Rectal smooth muscle tissue (tissue), 1 donor: Measurements from ENCODE around the gene ZNF397.
"Not testable (repeated sequence)": the region's sequence is repeated elsewhere in the genome, so short reads cannot be mapped to it uniquely, and the experiment has no call there.

ENCODE experiments used
- H3K27ac ChIP-seq: one replicate; pipeline ENCODE4 v1.7.0; 2013; ENCODE audit warnings: low read depth, low read length, inconsistent platforms
- H3K27me3 ChIP-seq: one replicate; pipeline ENCODE4 v1.7.0; 2013; ENCODE audit warnings: low read length; ENCODE audit not compliant: control insufficient read depth, insufficient read depth
- H3K36me3 ChIP-seq: one replicate; pipeline ENCODE4 v1.7.0; 2013; ENCODE audit warnings: low read length; ENCODE audit not compliant: control insufficient read depth, insufficient read depth
- H3K4me1 ChIP-seq: one replicate; pipeline ENCODE4 v1.7.0; 2013; ENCODE audit warnings: low read length; ENCODE audit not compliant: control insufficient read depth, insufficient read depth
- H3K4me3 ChIP-seq: one replicate; pipeline ENCODE4 v1.7.0; 2013; ENCODE audit warnings: low read length
- H3K9ac ChIP-seq: one replicate; pipeline ENCODE4 v1.7.0; 2013; ENCODE audit warnings: low read length

ZNF397 gene

GRCh38 chr18:35240664-35241447 is at the start of gene ZNF397:
ZNF397 (plus strand) TSS chr18:35241034; CDS start chr18:35242471, 1,437 bp downstream.
- Histone ChIP-seq H3K27ac (peak within 1 kb of the TSS; percentile 98), H3K36me3 (peaks cover 23% of the 10 kb centered on the region), H3K9ac (peak within 1 kb of the TSS; percentile 98), H3K4me1 (no peaks in the 10 kb centered on the region), H3K27me3 (no peaks in the 10 kb centered on the region), H3K4me3 (peak within 1 kb of the TSS; percentile 92)

GRCh38 chr18:35191698-35192025 is 49.2 kb upstream of the ZNF397 start:
- H3K27me3 ChIP-seq, result no peaks in the 10 kb centered on the region
- H3K36me3 ChIP-seq, result no peaks in the 10 kb centered on the region
- no peak overlapping the region for H3K27ac ChIP-seq
- H3K4me1 ChIP-seq, result no peaks in the 10 kb centered on the region
- H3K4me3 ChIP-seq, result no peak overlapping the region
- no peak overlapping the region for H3K9ac ChIP-seq

- no peak overlapping the region for H3K27ac ChIP-seq
These were observed 48.4 kb upstream of the ZNF397 start for GRCh38 chr18:35192415-35192814.

GRCh38 chr18:35193316-35193715 is 47.5 kb upstream of the ZNF397 start:
- Histone ChIP-seq H3K9ac (no peak overlapping the region), H3K4me1 (no peaks in the 10 kb centered on the region), H3K36me3 (no peaks in the 10 kb centered on the region), H3K27me3 (no peaks in the 10 kb centered on the region), H3K27ac (no peak overlapping the region), H3K4me3 (no peak overlapping the region)

More at GRCh38 chr18:35192415-35192814, 48.4 kb upstream of the ZNF397 start:
- H3K36me3 ChIP-seq, result no peaks in the 10 kb centered on the region
- no peaks in the 10 kb centered on the region for H3K4me1 ChIP-seq
- H3K9ac ChIP-seq, result no peak overlapping the region
- no peaks in the 10 kb centered on the region for H3K27me3 ChIP-seq
- no peak overlapping the region for H3K4me3 ChIP-seq

GRCh38 chr18:35197296-35197695 is 43.5 kb upstream of the ZNF397 start:
- Histone ChIP-seq H3K27me3 (no peaks in the 10 kb centered on the region), H3K36me3 (no peaks in the 10 kb centered on the region)

GRCh38 chr18:35201256-35201931 is 39.4 kb upstream of the ZNF397 start:
- Histone ChIP-seq H3K36me3 (no peaks in the 10 kb centered on the region), H3K27me3 (no peaks in the 10 kb centered on the region), H3K27ac (no peak overlapping the region), H3K4me1 (no peaks in the 10 kb centered on the region), H3K4me3 (no peak overlapping the region), H3K9ac (no peak overlapping the region)

More at GRCh38 chr18:35197296-35197695, 43.5 kb upstream of the ZNF397 start:
- Histone ChIP-seq H3K9ac (no peak overlapping the region), H3K4me3 (no peak overlapping the region), H3K27ac (no peak overlapping the region), H3K4me1 (no peaks in the 10 kb centered on the region)

GRCh38 chr18:35203067-35203466 is 37.8 kb upstream of the ZNF397 start:
- no peak overlapping the region for H3K27ac ChIP-seq

GRCh38 chr18:35205199-35205712 is 35.6 kb upstream of the ZNF397 start:
- Histone ChIP-seq H3K4me1 (no peaks in the 10 kb centered on the region), H3K27ac (no peak overlapping the region), H3K27me3 (no peaks in the 10 kb centered on the region), H3K4me3 (no peak overlapping the region), H3K9ac (no peak overlapping the region), H3K36me3 (no peaks in the 10 kb centered on the region)

More at GRCh38 chr18:35203067-35203466, 37.8 kb upstream of the ZNF397 start:
- Histone ChIP-seq H3K36me3 (no peaks in the 10 kb centered on the region), H3K4me1 (no peaks in the 10 kb centered on the region), H3K9ac (no peak overlapping the region), H3K4me3 (no peak overlapping the region), H3K27me3 (no peaks in the 10 kb centered on the region)

- H3K27ac ChIP-seq, H3K9ac ChIP-seq, H3K4me1 ChIP-seq, H3K36me3 ChIP-seq, H3K4me3 ChIP-seq, H3K27me3 ChIP-seq: not testable (repeated sequence)
These were observed 34.9 kb upstream of the ZNF397 start for GRCh38 chr18:35205746-35206458.

- H3K4me3 ChIP-seq, result no peak overlapping the region
- H3K27ac ChIP-seq, result no peak overlapping the region
- no peak overlapping the region for H3K9ac ChIP-seq
- no peaks in the 10 kb centered on the region for H3K4me1 ChIP-seq
- H3K27me3 ChIP-seq, result no peaks in the 10 kb centered on the region
- no peaks in the 10 kb centered on the region for H3K36me3 ChIP-seq
These were observed 25.8 kb upstream of the ZNF397 start for GRCh38 chr18:35215026-35215425.

- H3K27me3 ChIP-seq, H3K36me3 ChIP-seq, H3K9ac ChIP-seq, H3K4me1 ChIP-seq, H3K27ac ChIP-seq, H3K4me3 ChIP-seq: not testable (repeated sequence)
These were observed 24.2 kb upstream of the ZNF397 start for GRCh38 chr18:35216611-35217010.

- not testable (repeated sequence) for H3K27me3 ChIP-seq, H3K4me3 ChIP-seq, H3K9ac ChIP-seq, H3K27ac ChIP-seq, H3K36me3 ChIP-seq, H3K4me1 ChIP-seq
These were observed 21.5 kb upstream of the ZNF397 start for GRCh38 chr18:35219331-35219730.
